Heart left ventricle (tissue), 13 donors: ENCODE measurements around the gene PRR7.

Source experiments
- CTCF ChIP-seq, 12 donors: fragments of 200-600 bp; sonication (generic) in 4 of 12; IDR thresholded peaks; one replicate each; pipeline versions ENCODE4 v1.5.0 to v1.8.0; 2018 to 2022; ENCODE audit warnings: antibody characterized with exemption in 12 of 12, mild to moderate bottlenecking in 5 of 12
- POLR2A ChIP-seq, 2 donors: fragments of 450-650 bp; IDR thresholded peaks; one replicate each; pipeline ENCODE4 v1.6.1; 2017; ENCODE audit warnings: antibody characterized with exemption in 2 of 2, mild to moderate bottlenecking in 2 of 2, moderate library complexity in 2 of 2
- donor health status: ischemic (EF 13 %, LVEDD 7.1; RV severe dilation, severe dysfunction).
- donor health status: DM: no; HTN: yes; CAD: no.
- donor health status: DM: no; HTN: no; CAD: no.
- donor health status: ischemic (EF 25% LVEDD 6.9; RV normal size, moderate dysfunction).
- donor health status: ischemic (EF 25% LVEDD 5.7; RV mildly dilated, moderate dysfunction).
- donor health status: ischemic (EF 35%, LVEDD 5.7; RV mildly dilated, moderate dysfunction).
- donor health status: nonischemic (EF 11% LVEDD 7.7; RV severe dilation, severe dysfunction).
- donor health status: DM: yes; HTN: yes; CAD: no.
- donor health status: PGD.
- donor health status: ischemic (EF 29% LVEDD 5.4; RV normal size, mild dysfunction).
- donor health status: nonischemic (EF 23%, LVEDD 6.1; RV moderate dilation, normal function).

- TF ChIP-seq CTCF (IDR thresholded peaks at IDR 0.05) (no peak), POLR2A (IDR thresholded peaks at IDR 0.05) (no peak)
Measured at GRCh38 chr5:177427919-177428573, 18.6 kb upstream of the PRR7 start.
